ENCODE results near the gene OR6Q1. TPM values are rescaled to one million over a fixed set of nuclear protein-coding genes. Genes with fewer than 3 reads are reported as not detected.

The OR6Q1 gene
- total and polyA plus RNA-seq, 2 experiments from 2014 or later, result not detected

DNA sequence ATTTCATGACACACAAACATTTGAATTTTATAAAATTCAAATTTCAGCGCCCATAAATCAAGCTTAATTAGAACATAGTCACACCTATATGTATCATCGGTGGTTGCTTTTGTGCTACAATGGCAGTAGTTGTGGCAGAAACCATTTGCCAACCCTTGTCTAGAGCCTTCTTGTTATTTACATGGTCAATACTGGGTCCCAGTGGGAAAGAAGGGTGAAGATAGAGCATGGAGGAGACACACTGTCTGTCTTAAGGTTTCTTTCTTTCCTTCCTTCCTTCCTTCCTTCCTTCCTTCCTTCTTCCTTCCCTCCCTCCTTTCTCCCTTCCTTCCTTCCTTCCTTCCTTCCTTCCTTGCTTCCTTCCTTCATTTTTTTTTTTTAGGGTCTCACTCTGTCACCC is 3.7 kb downstream of the OR6Q1 start:
- Histone ChIP-seq H2AFZ (no peak overlapping the region), H3K4me2 (no peak overlapping the region), H3K27ac (no peak overlapping the region), H3K4me3 (no peak overlapping the region), H3K9me3 (ENCODE audit: low read depth) (no peaks in the 10 kb centered on the region), H3K36me3 (replicated peaks; ENCODE audit: insufficient read depth, low read depth) (no peaks in the 10 kb centered on the region), H3K9me2 (replicated peaks; ENCODE audit: insufficient read depth) (no peaks in the 10 kb centered on the region), H3K79me2 (no peaks in the 10 kb centered on the region), H3K27me3 (no peaks in the 10 kb centered on the region), H4K20me1 (ENCODE audit: insufficient read depth, poor library complexity, severe bottlenecking) (no peaks in the 10 kb centered on the region), H3K4me1 (ENCODE audit: insufficient read depth) (no peaks in the 10 kb centered on the region)
- no peak for DNase-seq (ENCODE audit: low spot score)
- TF ChIP-seq, protein P1, sequence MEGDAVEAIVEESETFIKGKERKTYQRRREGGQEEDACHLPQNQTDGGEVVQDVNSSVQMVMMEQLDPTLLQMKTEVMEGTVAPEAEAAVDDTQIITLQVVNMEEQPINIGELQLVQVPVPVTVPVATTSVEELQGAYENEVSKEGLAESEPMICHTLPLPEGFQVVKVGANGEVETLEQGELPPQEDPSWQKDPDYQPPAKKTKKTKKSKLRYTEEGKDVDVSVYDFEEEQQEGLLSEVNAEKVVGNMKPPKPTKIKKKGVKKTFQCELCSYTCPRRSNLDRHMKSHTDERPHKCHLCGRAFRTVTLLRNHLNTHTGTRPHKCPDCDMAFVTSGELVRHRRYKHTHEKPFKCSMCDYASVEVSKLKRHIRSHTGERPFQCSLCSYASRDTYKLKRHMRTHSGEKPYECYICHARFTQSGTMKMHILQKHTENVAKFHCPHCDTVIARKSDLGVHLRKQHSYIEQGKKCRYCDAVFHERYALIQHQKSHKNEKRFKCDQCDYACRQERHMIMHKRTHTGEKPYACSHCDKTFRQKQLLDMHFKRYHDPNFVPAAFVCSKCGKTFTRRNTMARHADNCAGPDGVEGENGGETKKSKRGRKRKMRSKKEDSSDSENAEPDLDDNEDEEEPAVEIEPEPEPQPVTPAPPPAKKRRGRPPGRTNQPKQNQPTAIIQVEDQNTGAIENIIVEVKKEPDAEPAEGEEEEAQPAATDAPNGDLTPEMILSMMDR (IDR thresholded peaks at IDR 0.05; ENCODE audit: poor library complexity), result no peak
- no peak for TF ChIP-seq EZH2 (IDR thresholded peaks at IDR 0.05; ENCODE audit: borderline replicate concordance)
- TF ChIP-seq EZH2phosphoT487 (IDR thresholded peaks at IDR 0.05; ENCODE audit: low read depth, severe bottlenecking, unreplicated experiment), result no peak
- 94% methylated on average over 2 of the region's 2 CpGs for WGBS (ENCODE audit: low lambda C conversion rate, missing lambda C conversion rate)

DNA sequence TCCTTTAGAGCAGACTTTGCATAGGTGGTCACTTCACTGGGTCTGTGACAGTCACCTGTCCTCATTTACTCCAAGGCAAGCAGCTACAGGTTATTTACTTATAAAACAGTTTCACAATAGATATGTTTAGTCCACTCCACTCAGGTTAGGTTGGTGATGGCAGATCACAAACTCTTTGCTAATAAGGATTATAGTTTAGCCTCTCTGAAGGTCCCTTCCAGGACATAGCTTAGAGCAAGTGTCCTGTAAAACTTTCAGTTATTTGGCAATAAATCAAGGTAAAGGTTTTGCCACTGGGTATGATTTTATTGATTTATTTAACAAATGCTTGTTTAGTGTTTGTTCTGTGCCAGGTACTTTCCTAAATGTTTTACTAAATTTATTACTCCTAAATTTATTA is 8.8 kb downstream of the OR6Q1 start:
- no peak overlapping the region for H3K4me3 ChIP-seq
- TF ChIP-seq EZH2 (IDR thresholded peaks at IDR 0.05; ENCODE audit: borderline replicate concordance), result no peak
- TF ChIP-seq EZH2phosphoT487 (IDR thresholded peaks at IDR 0.05; ENCODE audit: low read depth, severe bottlenecking, unreplicated experiment), result no peak
- TF ChIP-seq, protein P1 (IDR thresholded peaks at IDR 0.05; ENCODE audit: poor library complexity), result no peak
- no peak overlapping the region for H3K27ac ChIP-seq
- no peaks in the 10 kb centered on the region for H3K4me1 ChIP-seq (ENCODE audit: insufficient read depth)
- no peaks in the 10 kb centered on the region for H3K36me3 ChIP-seq (replicated peaks; ENCODE audit: insufficient read depth, low read depth)
- H4K20me1 ChIP-seq (ENCODE audit: insufficient read depth, poor library complexity, severe bottlenecking), result no peaks in the 10 kb centered on the region
- no peaks in the 10 kb centered on the region for H3K79me2 ChIP-seq
- H2AFZ ChIP-seq, result no peak overlapping the region
- H3K9me2 ChIP-seq (replicated peaks; ENCODE audit: insufficient read depth), result no peaks in the 10 kb centered on the region
- DNase-seq (ENCODE audit: low spot score), result no peak
- no peaks in the 10 kb centered on the region for H3K27me3 ChIP-seq
- no peaks in the 10 kb centered on the region for H3K9me3 ChIP-seq (ENCODE audit: low read depth)
- H3K4me2 ChIP-seq, result no peak overlapping the region

DNA sequence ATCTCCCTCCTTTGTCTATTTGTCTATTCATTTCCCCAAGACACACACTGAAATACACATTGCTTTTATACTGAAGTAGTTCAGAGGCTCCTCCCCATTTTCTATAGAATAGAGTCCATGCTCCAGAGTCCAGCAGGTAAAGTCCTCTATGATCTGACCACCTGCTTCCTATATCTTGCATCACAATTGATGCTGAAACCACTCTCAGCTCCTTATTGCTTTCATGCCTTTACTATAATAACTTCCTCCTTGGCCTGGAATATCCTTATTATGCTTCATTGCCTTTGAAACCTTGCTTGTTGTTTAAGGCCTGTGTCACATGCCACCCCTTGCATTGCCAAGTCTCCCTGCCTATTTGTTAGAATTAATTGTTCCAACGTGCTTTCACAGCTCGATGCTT is 12.6 kb downstream of the OR6Q1 start:
- Histone ChIP-seq H3K27ac (no peak overlapping the region), H3K4me3 (no peak overlapping the region), H3K9me3 (ENCODE audit: low read depth) (no peaks in the 10 kb centered on the region), H4K20me1 (ENCODE audit: insufficient read depth, poor library complexity, severe bottlenecking) (no peaks in the 10 kb centered on the region), H3K4me2 (no peak overlapping the region), H3K79me2 (no peaks in the 10 kb centered on the region), H3K36me3 (replicated peaks; ENCODE audit: insufficient read depth, low read depth) (no peaks in the 10 kb centered on the region), H3K4me1 (ENCODE audit: insufficient read depth) (no peaks in the 10 kb centered on the region), H3K9me2 (replicated peaks; ENCODE audit: insufficient read depth) (no peaks in the 10 kb centered on the region), H3K27me3 (no peaks in the 10 kb centered on the region), H2AFZ (no peak overlapping the region)
- TF ChIP-seq, protein P1 (IDR thresholded peaks at IDR 0.05; ENCODE audit: poor library complexity), result no peak
- TF ChIP-seq EZH2 (IDR thresholded peaks at IDR 0.05; ENCODE audit: borderline replicate concordance) (no peak), EZH2phosphoT487 (IDR thresholded peaks at IDR 0.05; ENCODE audit: low read depth, severe bottlenecking, unreplicated experiment) (no peak)
- DNase-seq (ENCODE audit: low spot score), result no peak
- WGBS (ENCODE audit: low lambda C conversion rate, missing lambda C conversion rate), result 95% methylated on average over 2 of the region's 2 CpGs

DNA sequence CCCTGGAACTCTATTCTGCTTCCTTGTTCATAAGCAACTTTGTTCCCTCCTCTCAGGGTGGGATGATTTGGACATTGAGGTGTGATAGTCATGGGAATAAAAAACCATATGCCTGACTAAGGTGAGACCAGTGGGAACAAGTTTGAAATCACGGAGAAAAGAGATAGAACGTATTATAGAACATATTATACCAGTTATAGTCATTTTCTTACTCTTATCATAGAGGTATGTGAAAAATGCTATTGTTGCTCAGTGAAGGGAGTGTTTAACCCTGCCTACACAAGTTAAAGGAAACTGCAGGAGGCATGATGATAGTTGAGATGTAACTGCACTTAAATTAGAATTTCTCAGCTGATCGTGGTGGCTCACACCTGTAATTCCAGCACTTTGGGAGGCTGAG is 15.5 kb downstream of the OR6Q1 start:
- H3K4me2 ChIP-seq, result no peak overlapping the region
- no peaks in the 10 kb centered on the region for H4K20me1 ChIP-seq (ENCODE audit: insufficient read depth, poor library complexity, severe bottlenecking)
- H3K27me3 ChIP-seq, result no peaks in the 10 kb centered on the region
- H3K4me3 ChIP-seq, result no peak overlapping the region
- H3K9me2 ChIP-seq (replicated peaks; ENCODE audit: insufficient read depth), result no peaks in the 10 kb centered on the region
- H3K27ac ChIP-seq, result no peak overlapping the region
- H3K36me3 ChIP-seq (replicated peaks; ENCODE audit: insufficient read depth, low read depth), result no peaks in the 10 kb centered on the region
- WGBS (ENCODE audit: low lambda C conversion rate, missing lambda C conversion rate), result 80% methylated on average over 3 of the region's 3 CpGs
- no peak for DNase-seq (ENCODE audit: low spot score)
- no peak overlapping the region for H2AFZ ChIP-seq
- H3K4me1 ChIP-seq (ENCODE audit: insufficient read depth), result no peaks in the 10 kb centered on the region
- TF ChIP-seq, protein P1 (IDR thresholded peaks at IDR 0.05; ENCODE audit: poor library complexity), result no peak
- no peak for TF ChIP-seq EZH2 (IDR thresholded peaks at IDR 0.05; ENCODE audit: borderline replicate concordance)
- TF ChIP-seq EZH2phosphoT487 (IDR thresholded peaks at IDR 0.05; ENCODE audit: low read depth, severe bottlenecking, unreplicated experiment), result no peak
- H3K79me2 ChIP-seq, result no peaks in the 10 kb centered on the region
- no peaks in the 10 kb centered on the region for H3K9me3 ChIP-seq (ENCODE audit: low read depth)

Data from hepatocyte (in vitro differentiated cells).